Breast epithelium (tissue), 4 donors: ENCODE data around the gene TMC8. TPM values are rescaled to one million over a fixed set of nuclear protein-coding genes. Genes with fewer than 3 reads are reported as not detected.

Source experiments
- DNase-seq, 2 donors: peaks; one replicate each; pipeline ENCODE4 v3.0.0-alpha.2; 2019; ENCODE audit warnings: low spot score in 2 of 2
- H3K27ac ChIP-seq, 2 donors: fragments of 200-600 bp; sonication (generic) in 1 of 2; one replicate each; pipeline ENCODE4 v1.5.1; 2016 to 2019; ENCODE audit warnings: mild to moderate bottlenecking in 1 of 2
- H3K27me3 ChIP-seq, 2 donors: fragments of 200-600 bp; sonication (generic) in 1 of 2; one replicate each; pipeline versions ENCODE4 v1.5.1 to v1.6.0; 2017 to 2019; ENCODE audit warnings: control low read depth in 1 of 2, mild to moderate bottlenecking in 1 of 2
- H3K36me3 ChIP-seq: fragments of 200-600 bp; one replicate; pipeline ENCODE4 v1.5.1; 2019
- H3K4me1 ChIP-seq, 2 donors: fragments of 200-600 bp; sonication (generic); one replicate each; pipeline ENCODE4 v1.5.1; 2016 to 2019; ENCODE audit warnings: control low read depth in 1 of 2
- H3K4me3 ChIP-seq, 3 donors: fragments of 200-600 bp; sonication (generic); 1 replicate in 2 of 3; 2 replicates in 1 of 3; pipeline ENCODE4 v1.5.1; 2016 to 2019; ENCODE audit warnings: mild to moderate bottlenecking in 3 of 3, moderate library complexity in 2 of 3
- H3K9me3 ChIP-seq, 2 donors: fragments of 200-600 bp; sonication (generic) in 1 of 2; one replicate each; pipeline ENCODE4 v1.5.1; 2016 to 2019; ENCODE audit warnings: control low read depth in 1 of 2
- POLR2A ChIP-seq: fragments of 450-650 bp; IDR thresholded peaks from one replicate; pipeline ENCODE4 v1.6.1; 2016; ENCODE audit warnings: antibody characterized with exemption, mild to moderate bottlenecking, moderate library complexity
- POLR2AphosphoS5 ChIP-seq, 3 donors: sonication (generic); formaldehyde crosslinking; IDR thresholded peaks; one replicate each; pipeline ENCODE4 v1.6.1; 2017; ENCODE audit warnings: antibody characterized with exemption in 3 of 3
- intact Hi-C: fragments of 100-400 bp; cut with DNase I; formaldehyde crosslinking; loops from one replicate; pipeline ENCODE4 v1.15.1; 2023; ENCODE audit warnings: low total_unique reads
- total RNA-seq, 3 donors: library from RNA; depleted of rRNA; stranded (reverse); fragments of >200 nt; gene quantifications; one replicate each; pipeline ENCODE4 v1.1.0, GENCODE V29; 2016
- TF ChIP-seq, protein P1 (sequence below), 3 donors: fragments of 450-650 bp; IDR thresholded peaks; one replicate each; pipeline ENCODE4 v1.5.1; 2016 to 2017; ENCODE audit warnings: antibody characterized with exemption in 3 of 3, mild to moderate bottlenecking in 3 of 3, moderate library complexity in 3 of 3

TMC8 gene
- total RNA-seq, 3 donors from 2014 or later = 4.2 to 9.9 (median 8.8) TPM

DNA sequence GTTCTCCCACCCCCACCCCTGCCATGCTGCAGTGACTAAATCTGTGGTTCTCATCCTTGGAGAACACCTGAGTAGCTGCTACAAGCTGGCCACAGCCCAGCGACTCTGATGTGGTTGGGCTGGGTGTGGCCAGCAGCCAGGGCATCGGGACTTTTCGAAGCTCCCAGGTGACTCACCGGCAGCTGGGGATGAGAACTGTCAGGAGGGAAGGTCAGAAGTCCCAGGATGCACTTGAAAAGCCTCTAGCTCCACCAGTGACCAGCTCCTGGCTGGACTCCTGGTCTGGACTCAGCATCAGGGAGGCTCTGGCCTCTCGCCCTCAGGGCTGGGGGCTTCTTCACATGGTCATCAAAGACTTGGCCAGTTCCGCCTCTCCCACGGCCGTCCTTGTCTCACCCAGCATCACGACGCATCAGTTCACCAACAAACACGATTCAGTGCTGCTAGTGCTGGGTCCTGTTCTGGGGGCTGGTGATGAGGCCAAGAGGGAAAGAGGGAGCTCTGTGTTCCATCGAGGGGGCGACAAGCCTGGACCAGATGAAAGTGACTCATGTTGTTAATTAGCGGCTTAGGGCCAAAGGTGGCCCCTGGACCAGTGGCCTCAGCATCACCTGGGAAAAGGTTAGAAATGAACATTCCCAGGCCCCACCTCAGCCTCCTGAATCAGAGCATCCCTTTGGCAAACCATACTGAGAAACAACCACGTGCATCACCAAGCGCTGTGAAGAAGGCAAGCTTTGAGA lies 11.7 kb downstream of the TMC8 start:
- intact Hi-C loops = no loop called here
- no peak for TF ChIP-seq POLR2AphosphoS5 (IDR thresholded peaks at IDR 0.05)
- no peak for TF ChIP-seq POLR2A
- TF ChIP-seq, protein P1, sequence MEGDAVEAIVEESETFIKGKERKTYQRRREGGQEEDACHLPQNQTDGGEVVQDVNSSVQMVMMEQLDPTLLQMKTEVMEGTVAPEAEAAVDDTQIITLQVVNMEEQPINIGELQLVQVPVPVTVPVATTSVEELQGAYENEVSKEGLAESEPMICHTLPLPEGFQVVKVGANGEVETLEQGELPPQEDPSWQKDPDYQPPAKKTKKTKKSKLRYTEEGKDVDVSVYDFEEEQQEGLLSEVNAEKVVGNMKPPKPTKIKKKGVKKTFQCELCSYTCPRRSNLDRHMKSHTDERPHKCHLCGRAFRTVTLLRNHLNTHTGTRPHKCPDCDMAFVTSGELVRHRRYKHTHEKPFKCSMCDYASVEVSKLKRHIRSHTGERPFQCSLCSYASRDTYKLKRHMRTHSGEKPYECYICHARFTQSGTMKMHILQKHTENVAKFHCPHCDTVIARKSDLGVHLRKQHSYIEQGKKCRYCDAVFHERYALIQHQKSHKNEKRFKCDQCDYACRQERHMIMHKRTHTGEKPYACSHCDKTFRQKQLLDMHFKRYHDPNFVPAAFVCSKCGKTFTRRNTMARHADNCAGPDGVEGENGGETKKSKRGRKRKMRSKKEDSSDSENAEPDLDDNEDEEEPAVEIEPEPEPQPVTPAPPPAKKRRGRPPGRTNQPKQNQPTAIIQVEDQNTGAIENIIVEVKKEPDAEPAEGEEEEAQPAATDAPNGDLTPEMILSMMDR (IDR thresholded peaks at IDR 0.05) = no peak
- no peaks in the 10 kb centered on the region for H3K9me3 ChIP-seq
- no peaks in the 10 kb centered on the region for H3K36me3 ChIP-seq
- H3K27ac ChIP-seq = peak overlapping the region; percentile 76 to 79
- peaks cover 4 to 23% of the 10 kb centered on the region in 2 donors for H3K4me1 ChIP-seq
- no peaks in the 10 kb centered on the region for H3K27me3 ChIP-seq
- H3K4me3 ChIP-seq = no peak overlapping the region
- DNase-seq = peak; percentile 83 to 89

DNA sequence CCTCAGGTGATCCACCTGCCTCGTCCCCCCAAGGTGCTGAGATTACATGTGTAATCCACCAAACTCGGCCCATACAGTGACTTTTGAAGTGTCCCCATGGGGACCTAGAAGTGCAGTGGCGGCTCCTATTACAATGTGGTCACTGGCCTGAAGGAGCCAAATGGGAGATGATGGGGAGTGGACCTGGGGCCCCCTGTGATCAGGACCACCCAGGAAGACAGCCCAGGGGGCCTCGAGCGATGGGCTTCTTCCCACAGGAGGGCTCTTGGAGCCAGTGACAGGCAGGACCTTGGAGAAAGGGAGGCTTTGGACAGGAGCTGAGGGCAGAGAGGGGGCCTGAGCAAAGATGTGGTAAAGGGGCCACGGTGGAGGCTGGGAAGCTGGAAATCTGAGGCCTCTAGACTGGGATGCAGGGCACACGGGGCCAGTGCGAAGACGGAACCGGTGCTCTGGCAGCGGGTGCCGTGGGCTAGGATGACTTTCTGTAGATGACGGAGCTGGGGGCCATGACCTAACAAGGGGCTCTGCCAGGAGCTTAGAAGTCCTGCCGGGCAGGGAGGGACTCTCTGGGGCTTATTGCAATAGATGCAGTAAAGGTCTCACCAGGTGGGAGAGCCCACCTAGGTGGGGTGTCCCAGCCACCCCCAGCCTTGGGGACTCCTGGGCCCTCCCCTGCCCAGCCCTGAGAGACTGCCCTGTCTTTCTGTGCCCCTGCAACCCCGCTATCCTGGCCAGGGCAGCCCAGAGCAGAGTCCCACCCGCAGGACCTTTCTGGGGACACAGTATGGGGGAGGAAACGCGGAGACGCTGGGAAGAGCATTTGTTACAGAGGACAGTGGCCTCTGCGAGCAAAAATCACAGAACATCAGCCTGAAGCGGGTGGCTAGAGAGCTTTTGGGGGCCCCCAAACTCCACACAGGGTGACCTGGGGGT lies 12.9 kb downstream of the TMC8 start:
- peaks cover 4 to 23% of the 10 kb centered on the region in 2 donors for H3K4me1 ChIP-seq
- intact Hi-C loops = no loop called here
- no peak for TF ChIP-seq POLR2AphosphoS5 (IDR thresholded peaks at IDR 0.05)
- no peak for TF ChIP-seq POLR2A
- TF ChIP-seq, protein P1 (IDR thresholded peaks at IDR 0.05) = no peak

GRCh38 chr17:78144147-78144719 lies 13.7 kb downstream of the TMC8 start:
- no peaks in the 10 kb centered on the region for H3K36me3 ChIP-seq
- H3K27ac ChIP-seq = peak overlapping the region; percentile 41 to 68
- intact Hi-C loops = no loop called here
- TF ChIP-seq POLR2A = no peak
- no peak for TF ChIP-seq POLR2AphosphoS5 (IDR thresholded peaks at IDR 0.05)
- TF ChIP-seq, protein P1 (IDR thresholded peaks at IDR 0.05) = no peak
- peak in 1 of 2 donors; percentile 56 for DNase-seq
- H3K9me3 ChIP-seq = no peaks in the 10 kb centered on the region
- peak overlapping the region in 1 of 3 donors; percentile 7 for H3K4me3 ChIP-seq
- no peaks in the 10 kb centered on the region for H3K27me3 ChIP-seq
- peaks cover 4 to 23% of the 10 kb centered on the region in 2 donors for H3K4me1 ChIP-seq

More for the DNA sequence above, 12.9 kb downstream of the TMC8 start:
- H3K27ac ChIP-seq = peak overlapping the region; percentile 41 to 68
- no peaks in the 10 kb centered on the region for H3K9me3 ChIP-seq
- no peaks in the 10 kb centered on the region for H3K36me3 ChIP-seq
- no peak for DNase-seq
- no peak overlapping the region for H3K4me3 ChIP-seq
- H3K27me3 ChIP-seq = no peaks in the 10 kb centered on the region

GRCh38 chr17:78144736-78145641 lies 14.4 kb downstream of the TMC8 start:
- peak; percentile 61 to 76 for DNase-seq
- H3K4me3 ChIP-seq = peak overlapping the region in 1 of 3 donors; percentile 7

More at GRCh38 chr17:78144736-78145641, 14.4 kb downstream of the TMC8 start:
- Histone ChIP-seq H3K27me3 (no peaks in the 10 kb centered on the region), H3K9me3 (no peaks in the 10 kb centered on the region), H3K4me1 (peaks cover 4 to 23% of the 10 kb centered on the region in 2 donors), H3K27ac (peak overlapping the region; percentile 41 to 68), H3K36me3 (no peaks in the 10 kb centered on the region)
- TF ChIP-seq POLR2A = no peak
- peak in 1 of 3 donors; percentile 8 for TF ChIP-seq POLR2AphosphoS5 (IDR thresholded peaks at IDR 0.05)
- intact Hi-C loops = no loop called here
